Measurements from ENCODE around the gene CCDC28B.

GRCh38 chr1:32186077-32186476 lies 14.3 kb upstream of the CCDC28B start:
- no peak for TF ChIP-seq ARNTL (CRISPR knock-in tag; IDR thresholded peaks at IDR 0.05; ENCODE audit: borderline replicate concordance, low read depth)
- no peak for TF ChIP-seq ZFP30 (CRISPR knock-in tag; IDR thresholded peaks at IDR 0.05)
- TF ChIP-seq, protein P1, sequence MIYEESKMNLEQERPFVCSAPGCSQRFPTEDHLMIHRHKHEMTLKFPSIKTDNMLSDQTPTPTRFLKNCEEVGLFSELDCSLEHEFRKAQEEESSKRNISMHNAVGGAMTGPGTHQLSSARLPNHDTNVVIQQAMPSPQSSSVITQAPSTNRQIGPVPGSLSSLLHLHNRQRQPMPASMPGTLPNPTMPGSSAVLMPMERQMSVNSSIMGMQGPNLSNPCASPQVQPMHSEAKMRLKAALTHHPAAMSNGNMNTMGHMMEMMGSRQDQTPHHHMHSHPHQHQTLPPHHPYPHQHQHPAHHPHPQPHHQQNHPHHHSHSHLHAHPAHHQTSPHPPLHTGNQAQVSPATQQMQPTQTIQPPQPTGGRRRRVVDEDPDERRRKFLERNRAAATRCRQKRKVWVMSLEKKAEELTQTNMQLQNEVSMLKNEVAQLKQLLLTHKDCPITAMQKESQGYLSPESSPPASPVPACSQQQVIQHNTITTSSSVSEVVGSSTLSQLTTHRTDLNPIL (CRISPR knock-in tag; IDR thresholded peaks at IDR 0.05; ENCODE audit: low read depth): no peak
- no peak for TF ChIP-seq PPARA (CRISPR knock-in tag; IDR thresholded peaks at IDR 0.05; ENCODE audit: borderline replicate concordance)
- TF ChIP-seq, protein P2, sequence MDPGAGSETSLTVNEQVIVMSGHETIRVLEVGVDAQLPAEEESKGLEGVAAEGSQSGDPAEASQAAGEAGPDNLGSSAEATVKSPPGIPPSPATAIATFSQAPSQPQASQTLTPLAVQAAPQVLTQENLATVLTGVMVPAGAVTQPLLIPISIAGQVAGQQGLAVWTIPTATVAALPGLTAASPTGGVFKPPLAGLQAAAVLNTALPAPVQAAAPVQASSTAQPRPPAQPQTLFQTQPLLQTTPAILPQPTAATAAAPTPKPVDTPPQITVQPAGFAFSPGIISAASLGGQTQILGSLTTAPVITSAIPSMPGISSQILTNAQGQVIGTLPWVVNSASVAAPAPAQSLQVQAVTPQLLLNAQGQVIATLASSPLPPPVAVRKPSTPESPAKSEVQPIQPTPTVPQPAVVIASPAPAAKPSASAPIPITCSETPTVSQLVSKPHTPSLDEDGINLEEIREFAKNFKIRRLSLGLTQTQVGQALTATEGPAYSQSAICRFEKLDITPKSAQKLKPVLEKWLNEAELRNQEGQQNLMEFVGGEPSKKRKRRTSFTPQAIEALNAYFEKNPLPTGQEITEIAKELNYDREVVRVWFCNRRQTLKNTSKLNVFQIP (CRISPR knock-in tag; IDR thresholded peaks at IDR 0.05; ENCODE audit: borderline replicate concordance, low read depth): no peak
- TF ChIP-seq RARB (CRISPR knock-in tag; IDR thresholded peaks at IDR 0.05): no peak
- TF ChIP-seq, protein P3, sequence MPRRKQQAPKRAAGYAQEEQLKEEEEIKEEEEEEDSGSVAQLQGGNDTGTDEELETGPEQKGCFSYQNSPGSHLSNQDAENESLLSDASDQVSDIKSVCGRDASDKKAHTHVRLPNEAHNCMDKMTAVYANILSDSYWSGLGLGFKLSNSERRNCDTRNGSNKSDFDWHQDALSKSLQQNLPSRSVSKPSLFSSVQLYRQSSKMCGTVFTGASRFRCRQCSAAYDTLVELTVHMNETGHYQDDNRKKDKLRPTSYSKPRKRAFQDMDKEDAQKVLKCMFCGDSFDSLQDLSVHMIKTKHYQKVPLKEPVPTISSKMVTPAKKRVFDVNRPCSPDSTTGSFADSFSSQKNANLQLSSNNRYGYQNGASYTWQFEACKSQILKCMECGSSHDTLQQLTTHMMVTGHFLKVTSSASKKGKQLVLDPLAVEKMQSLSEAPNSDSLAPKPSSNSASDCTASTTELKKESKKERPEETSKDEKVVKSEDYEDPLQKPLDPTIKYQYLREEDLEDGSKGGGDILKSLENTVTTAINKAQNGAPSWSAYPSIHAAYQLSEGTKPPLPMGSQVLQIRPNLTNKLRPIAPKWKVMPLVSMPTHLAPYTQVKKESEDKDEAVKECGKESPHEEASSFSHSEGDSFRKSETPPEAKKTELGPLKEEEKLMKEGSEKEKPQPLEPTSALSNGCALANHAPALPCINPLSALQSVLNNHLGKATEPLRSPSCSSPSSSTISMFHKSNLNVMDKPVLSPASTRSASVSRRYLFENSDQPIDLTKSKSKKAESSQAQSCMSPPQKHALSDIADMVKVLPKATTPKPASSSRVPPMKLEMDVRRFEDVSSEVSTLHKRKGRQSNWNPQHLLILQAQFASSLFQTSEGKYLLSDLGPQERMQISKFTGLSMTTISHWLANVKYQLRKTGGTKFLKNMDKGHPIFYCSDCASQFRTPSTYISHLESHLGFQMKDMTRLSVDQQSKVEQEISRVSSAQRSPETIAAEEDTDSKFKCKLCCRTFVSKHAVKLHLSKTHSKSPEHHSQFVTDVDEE (CRISPR knock-in tag; IDR thresholded peaks at IDR 0.05): no peak

Data from SK-N-SH treated with all-trans-retinoic acid at 6 μM for 48 hours (cell line).